ENCODE data around the gene MRPL14. TPM values are rescaled to one million over a fixed set of nuclear protein-coding genes. Genes with fewer than 3 reads are reported as not detected.

The MRPL14 gene
- total and polyA plus RNA-seq, 10 of the 15 experiments (the other 5 are each of a cell fraction or from before 2014, with no cell fraction given) = 80.5 to 294 (median 122) TPM

GRCh38 chr6:44088827-44089590 is 38.2 kb downstream of the MRPL14 start (continued):
- TF ChIP-seq SMC3 (IDR thresholded peaks at IDR 0.05; ENCODE audit: borderline replicate concordance, low read length) (no peak), PBX3 (IDR thresholded peaks at IDR 0.05; ENCODE audit: insufficient replicate concordance, low read depth, low read length) (no peak), ESRRA (IDR thresholded peaks at IDR 0.05; ENCODE audit: low read length) (no peak), SUZ12 (IDR thresholded peaks at IDR 0.05; ENCODE audit: unreplicated experiment) (no peak)

DNA sequence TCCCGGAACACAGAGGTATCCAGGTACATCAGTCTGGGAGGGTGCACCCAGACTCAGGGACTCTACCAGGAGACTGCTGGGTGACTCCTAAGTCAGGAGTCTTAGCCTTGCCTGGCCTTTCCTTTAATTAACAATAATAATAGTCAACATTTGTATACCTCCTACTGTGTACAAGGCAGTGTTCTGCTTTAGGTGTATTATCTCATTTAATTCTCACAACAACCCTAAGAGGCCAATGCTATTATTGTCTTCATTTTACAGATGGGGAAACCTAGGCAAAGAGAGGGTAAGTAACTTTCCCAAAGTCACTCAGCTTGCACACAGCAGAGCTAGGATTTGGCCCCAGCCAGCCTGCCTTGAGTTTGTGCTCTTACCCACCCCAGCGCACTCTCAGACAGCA is 39.6 kb downstream of the MRPL14 start:
- Histone ChIP-seq H3K27me3 (replicated peaks in 1 of 2; ENCODE audit: control insufficient read depth in 2 of 2, insufficient read depth in 2 of 2, low read length in 1 of 2) (no peaks in the 10 kb centered on the region), H3K4me1 (ENCODE audit: control insufficient read depth, insufficient read depth, low read length) (no peaks in the 10 kb centered on the region), H3K27ac (ENCODE audit: control insufficient read depth, insufficient read depth) (no peak overlapping the region), H3K36me3 (ENCODE audit: control insufficient read depth in 2 of 2, insufficient read depth in 2 of 2, low read length in 1 of 2) (no peaks in the 10 kb centered on the region), H4K20me1 (ENCODE audit: control insufficient read depth, insufficient read depth) (no peaks in the 10 kb centered on the region), H3K4me3 (no peak overlapping the region), H2AFZ (ENCODE audit: control insufficient read depth, low read depth, low read length) (no peak overlapping the region), H3K79me2 (ENCODE audit: control insufficient read depth, insufficient read depth, low read length) (no peaks in the 10 kb centered on the region), H3K4me2 (ENCODE audit: control insufficient read depth, insufficient read depth) (no peak overlapping the region), H3K9me3 (replicated peaks; ENCODE audit: control insufficient read depth, insufficient read depth, low read length) (no peaks in the 10 kb centered on the region), H3K9ac (ENCODE audit: control insufficient read depth, insufficient read depth, low read length) (no peak overlapping the region)
- ATAC-seq = no peak
- in situ Hi-C loops (cut with MboI) (no loop called here), intact Hi-C loops (cut with micrococcal nuclease; ENCODE audit: unreplicated experiment) (no loop called here)
- SMC1A ChIA-PET (ENCODE audit: uncharacterized antibody, unreplicated experiment) = interaction anchor here (1.2 kb wide), 1 partner anchor 421 kb away, joined by 3 read pairs; no protein-coding TSS in a partner anchor
- FAIRE-seq = no peak
- no TSS peak for BruUV-seq (replicated peaks)
- CTCF ChIA-PET = interaction anchor here (1.7 kb wide), 1 partner anchor 9 kb away, joined by 3 read pairs; no protein-coding TSS in a partner anchor
- WGBS (ENCODE audit: insufficient coverage, insufficient replicate concordance, low lambda C conversion rate, missing lambda C conversion rate) = 95% methylated on average over 2 of the region's 2 CpGs
- RAD21 ChIA-PET (ENCODE audit: unreplicated experiment) = no interaction called here
- DNase-seq (ENCODE audit: low read depth, low spot score) = no peak
- no peak for TF ChIP-seq TAF1 (IDR thresholded peaks at IDR 0.05; ENCODE audit: borderline replicate concordance, low read depth, low read length)
- POLR2A ChIA-PET = interaction anchor here (0.6 kb wide), 1 partner anchor 34 kb away, joined by 3 read pairs; no protein-coding TSS in a partner anchor

All from GM12878 (cell line).